Inflammatory macrophage treated with lipopolysaccharide for 1 hour (primary cell): ENCODE measurements around the gene P2RX4.
"Not testable (repeated sequence)": the region's sequence is repeated elsewhere in the genome, so short reads cannot be mapped to it uniquely, and the experiment has no call there.

Experiments used
- DNase-seq, 2 donors: peaks; one replicate each; pipeline ENCODE4 v3.0.0-alpha.2; 2020 to 2022

Gene P2RX4

GRCh38 chr12:121189131-121189530 is 20.8 kb upstream of the P2RX4 start:
- DNase-seq, result no peak

- DNase-seq, result no peak
Observed at GRCh38 chr12:121189619-121190155, 20.2 kb upstream of the P2RX4 start.

GRCh38 chr12:121190523-121191031 is 19.4 kb upstream of the P2RX4 start:
- DNase-seq, result peak; percentile 95 to 99

- no peak for DNase-seq
Observed at GRCh38 chr12:121191151-121191550, 18.8 kb upstream of the P2RX4 start.

GRCh38 chr12:121196902-121197301 is 13.0 kb upstream of the P2RX4 start:
- peak; percentile 89 to 96 for DNase-seq

DNA sequence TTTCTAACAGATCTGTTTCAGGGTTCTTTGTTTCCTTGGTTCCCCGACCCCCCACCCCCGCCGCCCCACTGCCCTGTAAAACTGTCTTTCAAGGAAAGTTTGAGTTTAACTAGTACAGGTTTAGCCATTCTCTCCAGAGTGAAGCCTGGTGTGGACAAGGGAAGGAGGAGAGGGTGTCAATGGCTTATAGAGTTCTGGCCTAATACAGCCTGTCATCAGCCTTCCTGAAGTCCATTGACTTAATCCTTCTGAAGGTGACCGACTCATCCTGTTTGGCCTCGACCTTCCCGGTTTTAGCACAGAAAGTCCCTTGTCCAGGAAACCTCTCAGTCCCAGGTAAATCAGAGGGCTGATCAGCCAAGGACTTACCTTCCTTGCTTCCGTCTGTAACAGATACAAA is 11.0 kb upstream of the P2RX4 start:
- DNase-seq, result no peak

GRCh38 chr12:121201140-121201539 is 8.8 kb upstream of the P2RX4 start:
- DNase-seq, result not testable (repeated sequence)

DNA sequence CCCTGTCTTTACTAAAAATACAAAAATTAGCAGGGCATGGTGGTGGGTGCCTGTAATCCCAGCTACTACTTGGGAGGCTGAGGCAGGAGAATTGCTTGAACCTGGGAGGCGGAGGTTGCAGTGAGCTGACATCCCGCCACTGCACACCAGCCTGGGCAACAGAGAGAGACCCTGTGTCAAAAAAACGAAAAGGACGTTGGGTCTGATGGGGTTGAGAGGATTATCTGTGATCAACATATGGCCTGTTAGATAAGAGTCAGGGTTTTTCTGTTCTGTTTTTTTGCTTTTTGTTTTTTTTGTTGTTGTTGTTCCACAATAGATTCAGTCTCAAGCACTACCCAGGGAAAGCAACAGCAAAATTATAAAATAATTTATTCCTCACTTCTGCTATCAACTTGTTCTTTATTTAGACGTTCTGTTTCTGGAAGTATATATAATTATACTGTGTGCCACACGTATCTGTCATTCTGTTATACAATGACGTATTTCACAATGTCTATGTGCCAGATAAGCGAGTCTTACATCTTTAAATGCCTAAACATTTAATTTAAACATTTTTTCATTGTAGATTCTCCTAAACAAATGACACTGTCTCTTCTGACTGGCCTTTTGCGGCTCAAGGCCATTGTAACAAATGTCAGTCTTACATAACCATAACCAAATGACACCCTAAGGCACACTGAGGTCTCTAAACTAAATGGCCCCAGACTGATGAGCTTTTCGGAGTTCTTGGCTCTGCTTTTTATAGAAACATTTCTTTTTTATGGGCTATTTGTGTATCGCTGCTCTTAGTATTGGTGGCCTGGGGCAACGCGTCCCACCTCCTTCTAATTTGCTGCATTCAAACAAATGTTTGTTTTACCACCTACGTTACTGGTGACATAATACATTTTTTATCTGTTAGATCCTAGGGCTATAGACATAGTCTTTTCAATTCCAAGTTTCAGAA is 7.2 kb upstream of the P2RX4 start:
- DNase-seq, result no peak

DNA sequence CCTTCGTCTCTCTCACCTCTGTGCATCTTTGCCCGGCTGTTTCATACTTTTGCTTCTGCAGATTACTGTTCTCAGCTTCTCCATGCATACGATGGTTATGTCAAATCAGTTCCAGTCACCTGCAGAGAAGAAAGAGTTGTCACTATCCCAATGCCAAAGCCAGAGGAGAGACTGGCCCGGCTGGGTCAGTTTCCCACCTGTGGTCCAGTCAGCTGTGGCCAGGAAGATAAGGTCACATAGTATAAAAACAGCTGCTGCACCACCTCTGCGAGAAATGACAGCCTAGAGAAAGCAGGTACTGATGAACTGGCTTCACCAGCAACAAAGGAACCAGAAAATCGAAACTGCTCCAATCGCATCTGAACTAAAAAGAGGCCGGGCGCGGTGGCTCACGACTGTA is 6.4 kb upstream of the P2RX4 start:
- DNase-seq, result no peak

DNA sequence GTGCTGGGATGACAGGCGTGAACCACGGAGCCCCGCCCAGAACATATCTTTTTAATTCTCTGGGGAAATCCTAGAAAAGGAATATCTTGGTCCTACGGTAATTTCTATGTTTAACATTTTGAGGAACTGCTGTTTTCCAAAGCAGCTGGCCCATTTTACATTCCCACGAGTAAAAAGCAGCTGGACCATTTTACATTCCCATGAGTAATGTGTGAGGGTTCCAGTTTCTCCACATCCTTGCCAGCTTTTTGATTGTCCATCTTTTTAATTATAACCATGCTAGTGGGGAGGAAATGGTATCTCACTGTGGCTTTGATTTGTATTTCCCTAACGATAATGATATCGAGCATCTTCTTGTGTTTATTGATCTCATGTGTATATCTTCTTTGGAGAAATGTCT is 4.4 kb upstream of the P2RX4 start:
- no peak for DNase-seq

DNA sequence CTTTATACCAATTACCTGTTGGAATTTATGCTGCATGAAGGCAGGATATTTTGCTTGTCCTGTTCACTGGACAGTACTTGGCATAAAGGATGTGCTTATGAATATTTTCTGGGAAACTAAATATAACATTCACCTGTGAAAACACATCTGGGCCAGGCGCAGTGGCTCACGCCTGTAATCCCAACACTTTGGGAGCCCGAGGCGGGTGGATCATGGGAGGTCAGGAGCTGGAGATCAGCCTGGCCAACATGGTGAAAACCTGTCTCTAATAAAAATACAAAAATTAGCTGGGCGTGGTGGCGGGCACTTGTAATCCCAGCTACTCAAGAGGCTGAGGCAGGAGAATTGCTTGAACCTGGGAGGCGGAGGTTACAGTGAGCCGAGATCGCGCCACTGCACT is 1.4 kb upstream of the P2RX4 start:
- DNase-seq, result not testable (repeated sequence)

- no peak for DNase-seq
Observed at GRCh38 chr12:121209221-121209620, 708 bp upstream of the P2RX4 start.

GRCh38 chr12:121212875-121213274 is 2.9 kb downstream of the P2RX4 start:
- DNase-seq, result no peak

DNA sequence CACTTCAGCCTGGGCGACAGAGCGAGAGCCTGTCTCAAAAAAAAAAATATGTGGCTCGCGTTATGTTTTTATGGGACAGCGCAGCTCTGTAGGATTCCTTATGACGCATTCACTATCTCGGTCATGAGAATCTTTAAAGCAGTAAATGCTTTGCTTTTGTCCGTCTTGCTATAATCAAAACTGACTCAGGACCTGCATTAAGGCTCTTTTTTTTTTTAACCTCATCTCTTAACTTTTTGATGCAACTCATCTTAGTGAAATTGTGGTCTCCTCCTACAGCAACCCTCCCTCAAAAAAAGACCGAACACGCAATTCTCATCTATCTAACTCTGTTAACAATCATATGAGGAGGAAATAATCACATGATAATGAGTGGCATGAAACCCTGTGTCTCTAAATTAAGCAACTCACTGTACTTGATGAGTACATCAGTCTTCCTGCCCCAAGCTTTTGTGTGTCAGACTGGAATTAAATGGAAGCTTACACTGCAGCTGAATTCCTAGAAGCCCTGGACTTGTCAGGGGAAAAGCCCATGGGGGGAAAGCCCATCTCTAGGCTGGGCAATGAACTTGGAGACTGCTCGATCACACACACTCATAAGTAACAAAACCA is 4.3 kb downstream of the P2RX4 start:
- peak; percentile 93 to 99 for DNase-seq

GRCh38 chr12:121214855-121215745 is 5.2 kb downstream of the P2RX4 start:
- peak; percentile 90 to 96 for DNase-seq

DNA sequence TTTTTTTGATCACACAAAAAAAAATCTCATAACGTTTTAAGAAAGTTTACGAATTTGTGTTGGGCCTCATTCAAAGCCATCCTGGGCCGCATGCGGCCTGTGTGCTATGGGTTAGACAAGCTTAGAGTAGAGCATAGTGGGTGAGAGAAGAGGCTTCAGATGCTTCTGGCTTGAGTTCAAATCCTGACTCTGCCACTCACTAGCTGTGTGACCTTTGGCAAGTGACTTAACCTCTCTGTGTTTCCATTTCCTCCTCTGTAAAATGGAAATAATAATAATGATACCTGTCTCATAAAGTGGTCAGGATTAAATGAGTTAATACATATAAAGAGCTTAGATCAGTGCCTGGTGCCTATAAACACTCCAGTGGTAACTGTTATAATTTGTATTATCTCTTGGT is 6.2 kb downstream of the P2RX4 start:
- no peak for DNase-seq

DNA sequence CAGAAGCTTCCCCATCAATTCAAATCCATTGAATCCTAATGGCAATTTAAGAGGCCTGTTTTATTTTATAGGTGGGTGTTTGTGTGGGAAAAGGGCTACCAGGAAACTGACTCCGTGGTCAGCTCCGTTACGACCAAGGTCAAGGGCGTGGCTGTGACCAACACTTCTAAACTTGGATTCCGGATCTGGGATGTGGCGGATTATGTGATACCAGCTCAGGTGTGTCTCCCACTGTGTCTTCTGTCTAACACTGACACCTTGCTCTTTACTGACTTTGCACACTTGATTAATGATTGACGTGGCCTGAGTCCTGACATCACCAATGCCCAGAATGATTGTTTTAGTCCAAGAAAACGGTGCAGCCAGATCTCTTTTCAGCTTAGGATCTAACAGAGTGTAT is 7.1 kb downstream of the P2RX4 start:
- DNase-seq, result no peak

- DNase-seq, result no peak
Observed at GRCh38 chr12:121217761-121218160, 7.8 kb downstream of the P2RX4 start.

DNA sequence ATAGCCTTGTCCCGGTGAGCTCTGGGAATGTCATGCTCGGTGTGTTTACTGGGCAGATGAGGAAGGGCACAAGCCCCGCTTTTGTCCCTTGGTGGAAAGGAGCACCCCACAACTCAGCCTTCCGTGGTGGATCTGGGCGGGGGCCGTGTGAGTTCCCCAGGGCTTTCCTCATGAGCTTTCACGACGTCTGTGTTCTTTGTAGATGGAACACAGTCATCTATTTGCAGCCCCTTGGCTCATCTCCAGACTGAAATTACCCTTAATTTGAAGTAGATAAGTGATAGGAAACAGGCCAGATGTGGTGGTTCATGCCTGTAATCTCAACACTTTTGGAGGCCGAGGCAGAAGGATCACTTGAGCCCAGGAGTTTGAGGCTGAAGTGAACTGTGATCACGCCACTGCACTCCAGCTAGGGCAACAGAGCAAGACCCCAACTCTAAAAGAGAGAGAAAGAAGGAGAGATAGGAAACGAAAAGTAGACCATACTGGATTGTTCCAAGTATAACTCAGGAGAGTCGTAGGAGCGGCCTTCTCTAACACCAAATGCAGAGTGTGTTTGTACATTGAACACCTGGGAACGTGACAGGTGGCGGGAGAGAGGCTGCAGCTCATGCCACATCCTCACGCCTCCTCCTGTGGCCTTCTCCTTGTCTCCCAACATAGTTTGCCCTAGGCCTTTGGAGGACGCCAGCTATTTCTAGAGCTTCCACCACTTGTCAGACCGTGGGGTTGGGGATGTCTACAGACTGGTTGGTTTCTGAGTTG is 8.8 kb downstream of the P2RX4 start:
- no peak for DNase-seq

DNA sequence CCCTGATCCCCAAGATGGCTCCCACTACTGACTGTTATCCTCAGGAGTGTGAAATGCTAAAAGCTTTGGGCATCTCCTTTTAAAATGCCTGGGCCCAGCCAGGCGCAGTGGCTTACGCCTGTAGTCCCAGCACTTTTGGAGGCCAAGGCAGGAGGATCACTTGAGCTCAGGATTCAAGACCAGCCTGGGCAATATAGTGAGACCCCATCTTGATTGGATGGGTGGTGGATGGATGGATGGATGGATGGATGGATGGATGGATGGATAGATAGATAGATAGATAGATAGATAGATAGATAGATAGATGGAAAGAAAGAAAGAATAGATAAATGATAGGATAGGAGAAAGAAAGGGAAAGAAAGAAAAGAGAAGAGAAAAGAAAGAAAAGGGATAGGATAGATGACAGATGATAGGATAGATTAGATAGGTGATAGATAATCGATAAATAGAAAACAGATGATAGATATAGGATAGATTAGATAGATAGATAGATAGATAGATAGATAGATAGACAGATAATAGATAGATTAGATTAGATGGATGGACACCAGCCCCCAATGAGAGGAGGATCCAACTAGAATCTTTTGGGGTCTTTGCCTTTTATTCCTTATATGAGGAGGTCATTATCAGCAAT is 9.5 kb downstream of the P2RX4 start:
- DNase-seq, result no peak

DNA sequence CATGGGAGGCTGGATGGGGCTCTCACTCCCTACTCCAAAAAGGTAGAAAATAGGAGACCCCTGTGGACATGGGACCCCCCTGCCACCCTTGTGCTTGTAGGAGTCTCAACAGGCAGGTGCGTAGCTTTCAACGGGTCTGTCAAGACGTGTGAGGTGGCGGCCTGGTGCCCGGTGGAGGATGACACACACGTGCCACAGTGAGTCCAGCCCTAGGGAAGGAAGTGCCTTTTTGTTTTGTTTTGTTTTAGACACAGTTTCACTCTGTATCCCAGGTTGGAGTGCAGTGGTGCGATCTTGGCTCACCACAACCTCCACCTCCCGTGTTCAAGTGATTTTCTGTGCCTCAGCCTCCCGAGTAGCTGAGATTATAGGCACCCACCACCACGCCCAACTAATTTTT is 12.9 kb downstream of the P2RX4 start:
- DNase-seq, result no peak
